Osteoblast (primary cell): ENCODE results near the gene ACBD7. TPM values are rescaled to one million over a fixed set of nuclear protein-coding genes. Genes with fewer than 3 reads are reported as not detected.

Experiments used
- DNase-seq: peaks from one replicate; pipeline ENCODE4 v3.0.0; 2011; ENCODE audit warnings: low spot score, mixed read lengths; ENCODE audit not compliant: insufficient read length; ENCODE audit errors: missing footprints
- H2AFZ ChIP-seq: 2 replicates; pipeline ENCODE4 v1.6.0; 2011; ENCODE audit warnings: mild to moderate bottlenecking, low read length
- H3K27ac ChIP-seq: 2 replicates; pipeline ENCODE4 v1.5.1; 2011; ENCODE audit warnings: mild to moderate bottlenecking, low read depth, low read length, moderate library complexity
- H3K27me3 ChIP-seq: 2 replicates; pipeline ENCODE4 v1.6.0; 2012; ENCODE audit warnings: mild to moderate bottlenecking, control low read depth, inconsistent platforms, low read length, moderate library complexity; ENCODE audit not compliant: insufficient read depth
- H3K36me3 ChIP-seq: 2 replicates; pipeline ENCODE4 v1.5.1; 2011; ENCODE audit warnings: mild to moderate bottlenecking, low read length, control low read depth, moderate library complexity; ENCODE audit not compliant: insufficient read depth
- H3K4me1 ChIP-seq: 2 replicates; pipeline ENCODE4 v1.5.1; 2011; ENCODE audit warnings: mild to moderate bottlenecking, low read length, control low read depth, moderate library complexity; ENCODE audit not compliant: insufficient read depth
- H3K4me2 ChIP-seq: 2 replicates; pipeline ENCODE4 v1.6.0; 2011; ENCODE audit warnings: mild to moderate bottlenecking, low read length; ENCODE audit not compliant: insufficient read depth
- H3K4me3 ChIP-seq: fragments of 200-600 bp; sonication (generic); 3 replicates; pipeline ENCODE4 v1.5.1; 2012; ENCODE audit warnings: mild to moderate bottlenecking, low read length, inconsistent platforms; ENCODE audit not compliant: insufficient read depth
- H3K79me2 ChIP-seq: 2 replicates; pipeline ENCODE4 v1.6.0; 2012; ENCODE audit warnings: mild to moderate bottlenecking, low read length, control low read depth, inconsistent platforms; ENCODE audit not compliant: insufficient read depth
- H3K9me3 ChIP-seq: 2 replicates; pipeline ENCODE4 v1.5.1; 2011; ENCODE audit warnings: low read depth, low read length, control low read depth
- H4K20me1 ChIP-seq: 2 replicates; pipeline ENCODE4 v1.6.0; 2012; ENCODE audit warnings: mild to moderate bottlenecking, low read length, control low read depth; ENCODE audit not compliant: insufficient read depth
- CTCF ChIP-seq: IDR thresholded peaks from 2 replicates; pipeline ENCODE4 v1.5.1; 2011; ENCODE audit warnings: mild to moderate bottlenecking, low read depth, low read length, moderate library complexity; ENCODE audit errors: extremely low read depth
- total RNA-seq: library from RNA; depleted of rRNA; stranded (reverse); fragments of >200 nt; gene quantifications from 2 replicates; pipeline ENCODE4 v1.2.3, GENCODE V29; 2012

Gene ACBD7
- total RNA-seq, 1 donor: 0.72 TPM

- H3K27ac ChIP-seq: no peak overlapping the region
- peak overlapping the region; percentile 52 for H3K4me2 ChIP-seq
- TF ChIP-seq CTCF: no peak
- H3K27me3 ChIP-seq: no peaks in the 10 kb centered on the region
- DNase-seq: peak; percentile 84
- H4K20me1 ChIP-seq: no peaks in the 10 kb centered on the region
- H3K9me3 ChIP-seq: no peaks in the 10 kb centered on the region
- no peak overlapping the region for H3K4me3 ChIP-seq
- no peaks in the 10 kb centered on the region for H3K36me3 ChIP-seq
- H2AFZ ChIP-seq: peak overlapping the region; percentile 83
- peaks cover 6% of the 10 kb centered on the region for H3K4me1 ChIP-seq
- no peaks in the 10 kb centered on the region for H3K79me2 ChIP-seq
These were observed 52.9 kb downstream of the ACBD7 start for GRCh38 chr10:15035385-15036301.

- Histone ChIP-seq H3K4me2 (no peak overlapping the region), H3K4me1 (no peaks in the 10 kb centered on the region), H2AFZ (peak overlapping the region; percentile 47), H3K79me2 (no peaks in the 10 kb centered on the region), H3K27ac (no peak overlapping the region), H3K27me3 (no peaks in the 10 kb centered on the region), H3K4me3 (no peak overlapping the region), H3K36me3 (no peaks in the 10 kb centered on the region), H3K9me3 (no peaks in the 10 kb centered on the region), H4K20me1 (no peaks in the 10 kb centered on the region)
- no peak for TF ChIP-seq CTCF
- DNase-seq: peak; percentile 9
These were observed 60.8 kb downstream of the ACBD7 start for GRCh38 chr10:15027741-15028140.

Other genes starting within 250 kb of the ACBD7 start
- gene SUV39H2, start 209.9 kb downstream of the ACBD7 start, total RNA-seq: 5.3 and 6.9 TPM in 2 replicates
- 16.3 and 17.7 TPM in 2 replicates for gene DCLRE1C, start 134.7 kb downstream of the ACBD7 start, total RNA-seq
- gene MEIG1, start 129.4 kb downstream of the ACBD7 start, total RNA-seq: 1.2 TPM in 1 of 2 replicates, not detected in the other
- gene OLAH, start 44.8 kb downstream of the ACBD7 start, total RNA-seq: not detected in 2 replicates
- 13.8 and 16.6 TPM in 2 replicates for gene RPP38, start 8.6 kb upstream of the ACBD7 start, total RNA-seq
- gene NMT2, start 79.9 kb upstream of the ACBD7 start, total RNA-seq: 43.8 and 61.0 TPM in 2 replicates